Nephron progenitor cell (in vitro differentiated cells): Measurements from ENCODE around the gene UBE2Z.

Experiments
- DNase-seq: peaks from one replicate; pipeline ENCODE4 v3.0.0; 2021
- H3K27ac Mint-ChIP-seq: 2 replicates; pipeline ENCODE4 v1.8.0; 2021; ENCODE audit warnings: mild to moderate bottlenecking, moderate library complexity, mixed read lengths
- H3K27me3 Mint-ChIP-seq: 2 replicates; pipeline ENCODE4 v1.8.0; 2021; ENCODE audit warnings: mild to moderate bottlenecking, low read depth, mixed read lengths; ENCODE audit not compliant: poor library complexity
- H3K36me3 Mint-ChIP-seq: 2 replicates; pipeline ENCODE4 v1.8.0; 2021; ENCODE audit warnings: low read depth, mixed read lengths
- H3K4me1 Mint-ChIP-seq: 2 replicates; pipeline ENCODE4 v1.8.0; 2021; ENCODE audit warnings: mixed read lengths
- H3K4me3 Mint-ChIP-seq: 2 replicates; pipeline ENCODE4 v1.8.0; 2021; ENCODE audit warnings: mild to moderate bottlenecking, moderate library complexity, mixed read lengths
- H3K9me3 Mint-ChIP-seq: 2 replicates; pipeline ENCODE4 v1.8.0; 2021; ENCODE audit warnings: mild to moderate bottlenecking, moderate library complexity, mixed read lengths
- TF ChIP-seq, protein P1 (sequence below): fragments of 200-600 bp; sonication (generic); IDR thresholded peaks from 2 replicates; pipeline ENCODE4 v1.5.0; 2021; ENCODE audit warnings: antibody characterized with exemption

Gene UBE2Z

DNA sequence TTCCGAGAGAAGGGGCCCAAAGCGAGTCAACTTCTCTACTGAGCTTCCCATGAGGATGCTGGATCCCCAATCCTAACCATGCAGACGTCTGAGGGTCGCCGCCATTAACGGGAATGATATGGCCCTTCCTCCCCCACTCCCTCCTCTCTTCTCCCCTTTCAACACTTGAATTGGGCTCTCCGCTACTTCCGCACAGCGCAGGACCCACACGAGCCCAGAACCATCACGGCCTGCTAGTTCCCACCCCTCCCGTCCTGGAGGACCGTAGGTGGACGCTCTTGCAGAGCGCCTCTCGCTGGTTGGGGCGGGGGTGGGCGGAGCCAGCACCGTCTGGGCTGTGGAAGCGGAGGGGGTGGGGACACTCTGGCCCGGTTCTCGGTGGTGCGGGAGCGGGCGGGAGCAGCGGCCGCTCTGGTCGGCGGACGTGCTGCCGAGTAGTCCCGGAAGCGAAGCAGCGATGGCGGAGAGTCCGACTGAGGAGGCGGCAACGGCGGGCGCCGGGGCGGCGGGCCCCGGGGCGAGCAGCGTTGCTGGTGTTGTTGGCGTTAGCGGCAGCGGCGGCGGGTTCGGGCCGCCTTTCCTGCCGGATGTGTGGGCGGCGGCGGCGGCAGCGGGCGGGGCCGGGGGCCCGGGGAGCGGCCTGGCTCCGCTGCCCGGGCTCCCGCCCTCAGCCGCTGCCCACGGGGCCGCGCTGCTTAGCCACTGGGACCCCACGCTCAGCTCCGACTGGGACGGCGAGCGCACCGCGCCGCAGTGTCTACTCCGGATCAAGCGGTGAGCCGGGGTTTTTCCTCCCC is at the start of gene UBE2Z:
Gene UBE2Z (plus strand): TSS at position 361 of the 797 bp plus-strand sequence. CDS start 97 bp downstream, at position 458.
- Mint-ChIP-seq H3K4me1 (peaks cover 53% of the 10 kb centered on the region), H3K27ac (peak within 1 kb of the TSS; percentile 99), H3K4me3 (peak within 1 kb of the TSS; percentile 96), H3K27me3 (no peaks in the 10 kb centered on the region), H3K9me3 (no peaks in the 10 kb centered on the region), H3K36me3 (peaks cover 23% of the 10 kb centered on the region)
- TF ChIP-seq, protein P1, sequence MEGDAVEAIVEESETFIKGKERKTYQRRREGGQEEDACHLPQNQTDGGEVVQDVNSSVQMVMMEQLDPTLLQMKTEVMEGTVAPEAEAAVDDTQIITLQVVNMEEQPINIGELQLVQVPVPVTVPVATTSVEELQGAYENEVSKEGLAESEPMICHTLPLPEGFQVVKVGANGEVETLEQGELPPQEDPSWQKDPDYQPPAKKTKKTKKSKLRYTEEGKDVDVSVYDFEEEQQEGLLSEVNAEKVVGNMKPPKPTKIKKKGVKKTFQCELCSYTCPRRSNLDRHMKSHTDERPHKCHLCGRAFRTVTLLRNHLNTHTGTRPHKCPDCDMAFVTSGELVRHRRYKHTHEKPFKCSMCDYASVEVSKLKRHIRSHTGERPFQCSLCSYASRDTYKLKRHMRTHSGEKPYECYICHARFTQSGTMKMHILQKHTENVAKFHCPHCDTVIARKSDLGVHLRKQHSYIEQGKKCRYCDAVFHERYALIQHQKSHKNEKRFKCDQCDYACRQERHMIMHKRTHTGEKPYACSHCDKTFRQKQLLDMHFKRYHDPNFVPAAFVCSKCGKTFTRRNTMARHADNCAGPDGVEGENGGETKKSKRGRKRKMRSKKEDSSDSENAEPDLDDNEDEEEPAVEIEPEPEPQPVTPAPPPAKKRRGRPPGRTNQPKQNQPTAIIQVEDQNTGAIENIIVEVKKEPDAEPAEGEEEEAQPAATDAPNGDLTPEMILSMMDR: no peak
- DNase-seq: peak; percentile 91

DNA sequence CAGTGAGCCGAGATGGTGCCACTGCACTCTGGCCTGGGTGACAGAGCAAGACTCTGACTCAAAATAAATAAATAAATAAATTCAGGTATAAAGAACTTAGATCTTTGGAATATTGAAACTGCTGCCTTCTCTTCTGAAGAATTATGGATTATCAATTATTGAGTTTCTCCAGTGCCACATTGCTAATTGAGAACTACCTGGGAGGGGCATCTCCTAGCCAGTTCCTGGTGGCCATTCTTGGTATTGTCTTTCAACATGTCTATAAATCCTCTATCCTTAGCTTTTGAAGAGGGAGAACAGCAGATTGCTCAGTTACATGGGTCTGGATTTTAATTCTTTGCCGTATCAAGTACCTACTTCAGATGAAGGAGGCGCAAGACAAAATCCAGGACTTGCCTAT is 48.2 kb upstream of the UBE2Z start:
- no peak for DNase-seq
- Mint-ChIP-seq H3K27ac (no peak overlapping the region), H3K4me3 (no peak overlapping the region), H3K27me3 (peaks cover 4% of the 10 kb centered on the region), H3K9me3 (no peaks in the 10 kb centered on the region), H3K4me1 (peaks cover 27% of the 10 kb centered on the region), H3K36me3 (peaks cover 70% of the 10 kb centered on the region)
- TF ChIP-seq, protein P1: peak; percentile 12

DNA sequence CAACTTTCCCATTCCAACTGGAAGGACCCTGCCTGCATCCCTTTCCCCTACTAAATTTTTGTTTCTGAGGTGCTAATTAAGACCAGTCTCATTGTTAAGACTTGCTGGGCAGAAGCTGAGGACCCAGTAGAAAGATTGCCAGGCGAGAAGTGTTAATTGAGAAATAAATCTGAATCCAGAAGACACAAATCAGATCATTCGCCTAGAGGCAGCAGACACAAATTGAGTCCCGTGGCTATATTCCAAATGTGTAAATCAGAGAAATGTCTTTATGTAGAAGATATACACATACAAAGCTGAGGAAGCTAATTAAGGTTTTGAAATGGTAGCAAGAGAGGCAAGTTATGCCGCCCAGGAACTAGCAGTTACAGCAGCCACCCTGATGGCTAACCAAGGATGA is 47.8 kb upstream of the UBE2Z start:
- Mint-ChIP-seq H3K9me3 (peaks cover 2% of the 10 kb centered on the region), H3K36me3 (peaks cover 73% of the 10 kb centered on the region), H3K27me3 (peaks cover 4% of the 10 kb centered on the region)

DNA sequence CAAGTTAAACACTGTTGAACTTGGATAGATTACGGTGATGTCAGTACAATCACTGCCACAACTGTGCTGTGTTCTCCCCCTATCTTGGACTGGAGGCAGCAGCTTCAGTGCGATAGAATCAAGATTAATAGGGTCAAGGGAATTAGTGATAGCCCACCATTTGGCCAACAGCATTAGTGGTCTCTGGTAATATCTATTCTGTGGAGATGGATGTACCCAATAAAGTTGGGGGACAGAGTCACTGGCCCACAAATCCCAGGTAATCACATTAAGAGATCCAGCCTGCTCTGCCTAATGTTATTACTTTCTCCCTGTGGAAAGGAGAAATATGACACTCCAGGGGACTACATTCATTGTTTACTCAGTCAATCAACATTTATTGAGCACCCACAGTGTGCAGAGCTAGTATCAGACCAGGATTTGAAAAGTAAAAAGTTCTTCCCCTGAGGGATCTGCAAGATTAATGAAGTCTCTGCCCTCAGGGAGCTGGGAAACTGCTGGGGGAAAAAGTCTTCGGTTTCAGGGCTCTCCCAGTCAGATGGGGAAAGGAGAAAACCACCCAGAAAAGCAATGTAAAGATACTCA is 39.2 kb upstream of the UBE2Z start:
- peak overlapping the region; percentile 3 for H3K4me3 Mint-ChIP-seq
- peak overlapping the region; percentile 83 for H3K27ac Mint-ChIP-seq
- H3K4me1 Mint-ChIP-seq: peaks cover 66% of the 10 kb centered on the region
- TF ChIP-seq, protein P1: no peak
- no peak for DNase-seq
- H3K36me3 Mint-ChIP-seq: peaks cover 23% of the 10 kb centered on the region
- peaks cover 3% of the 10 kb centered on the region for H3K27me3 Mint-ChIP-seq
- peaks cover 4% of the 10 kb centered on the region for H3K9me3 Mint-ChIP-seq

More for the DNA sequence above, 47.8 kb upstream of the UBE2Z start:
- Mint-ChIP-seq H3K4me3 (no peak overlapping the region), H3K27ac (no peak overlapping the region), H3K4me1 (peaks cover 23% of the 10 kb centered on the region)
- no peak for DNase-seq
- TF ChIP-seq, protein P1: no peak

DNA sequence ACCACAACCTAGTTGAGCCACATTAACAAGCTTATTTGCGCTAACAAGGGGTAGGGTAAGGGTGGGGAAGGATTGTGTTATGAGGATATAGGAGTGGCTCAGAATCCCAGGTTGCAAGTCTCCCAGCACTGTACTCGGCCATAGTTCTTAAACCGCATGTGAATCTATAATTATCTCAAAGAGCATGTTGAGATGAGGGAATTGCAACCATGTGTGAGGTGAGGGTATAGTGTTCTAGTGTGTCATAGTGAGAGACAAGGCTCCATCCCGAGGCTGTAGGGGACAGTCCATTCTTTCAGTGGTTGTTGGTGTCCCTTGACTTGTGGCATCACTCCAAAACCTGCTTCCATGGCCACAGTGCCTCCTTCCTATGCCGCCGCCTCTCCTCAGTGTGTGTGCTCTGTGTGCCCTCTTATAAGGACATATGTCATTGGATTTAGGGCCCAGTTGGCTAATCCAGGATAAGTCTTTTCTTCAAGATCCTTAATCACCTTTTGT is 38.3 kb upstream of the UBE2Z start:
- H3K36me3 Mint-ChIP-seq: peaks cover 14% of the 10 kb centered on the region
- H3K4me3 Mint-ChIP-seq: no peak overlapping the region
- peaks cover 4% of the 10 kb centered on the region for H3K9me3 Mint-ChIP-seq
- H3K4me1 Mint-ChIP-seq: peaks cover 70% of the 10 kb centered on the region
- no peak for DNase-seq
- TF ChIP-seq, protein P1: no peak
- H3K27me3 Mint-ChIP-seq: peaks cover 3% of the 10 kb centered on the region
- H3K27ac Mint-ChIP-seq: peak overlapping the region; percentile 86
